Measurements from ENCODE around the gene CTNNA3.
"Not testable (repeated sequence)": the region's sequence is repeated elsewhere in the genome, so short reads cannot be mapped to it uniquely, and the experiment has no call there.

The CTNNA3 gene

GRCh38 chr10:67696679-67697078, 684 bp upstream of the CTNNA3 start:
- no peak overlapping the region for H3K4me3 ChIP-seq (ENCODE audit: low read depth, low read length)
- no peak overlapping the region for H3K27ac ChIP-seq
- no peak overlapping the region for H3K4me2 ChIP-seq (ENCODE audit: low read length)
- H2AFZ ChIP-seq: no peak overlapping the region
- no peaks in the 10 kb centered on the region for H3K4me1 ChIP-seq
- no peaks in the 10 kb centered on the region for H3K27me3 ChIP-seq (ENCODE audit: control insufficient read depth, insufficient read depth, low read length)
- no peaks in the 10 kb centered on the region for H3K36me3 ChIP-seq (ENCODE audit: control insufficient read depth, insufficient read depth, low read length)
- TF ChIP-seq, protein P1, sequence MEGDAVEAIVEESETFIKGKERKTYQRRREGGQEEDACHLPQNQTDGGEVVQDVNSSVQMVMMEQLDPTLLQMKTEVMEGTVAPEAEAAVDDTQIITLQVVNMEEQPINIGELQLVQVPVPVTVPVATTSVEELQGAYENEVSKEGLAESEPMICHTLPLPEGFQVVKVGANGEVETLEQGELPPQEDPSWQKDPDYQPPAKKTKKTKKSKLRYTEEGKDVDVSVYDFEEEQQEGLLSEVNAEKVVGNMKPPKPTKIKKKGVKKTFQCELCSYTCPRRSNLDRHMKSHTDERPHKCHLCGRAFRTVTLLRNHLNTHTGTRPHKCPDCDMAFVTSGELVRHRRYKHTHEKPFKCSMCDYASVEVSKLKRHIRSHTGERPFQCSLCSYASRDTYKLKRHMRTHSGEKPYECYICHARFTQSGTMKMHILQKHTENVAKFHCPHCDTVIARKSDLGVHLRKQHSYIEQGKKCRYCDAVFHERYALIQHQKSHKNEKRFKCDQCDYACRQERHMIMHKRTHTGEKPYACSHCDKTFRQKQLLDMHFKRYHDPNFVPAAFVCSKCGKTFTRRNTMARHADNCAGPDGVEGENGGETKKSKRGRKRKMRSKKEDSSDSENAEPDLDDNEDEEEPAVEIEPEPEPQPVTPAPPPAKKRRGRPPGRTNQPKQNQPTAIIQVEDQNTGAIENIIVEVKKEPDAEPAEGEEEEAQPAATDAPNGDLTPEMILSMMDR (IDR thresholded peaks at IDR 0.05): no peak
- H3K9ac ChIP-seq: no peak overlapping the region
- no peaks in the 10 kb centered on the region for H3K79me2 ChIP-seq
- H3K9me3 ChIP-seq (ENCODE audit: control insufficient read depth, low read length): no peaks in the 10 kb centered on the region

GRCh38 chr10:67695555-67695954, 440 bp downstream of the CTNNA3 start:
- Histone ChIP-seq H3K4me2 (ENCODE audit: low read length) (no peak overlapping the region), H3K27ac (no peak overlapping the region), H3K36me3 (ENCODE audit: control insufficient read depth, insufficient read depth, low read length) (no peaks in the 10 kb centered on the region), H3K4me3 (ENCODE audit: low read depth, low read length) (no peak overlapping the region), H3K4me1 (no peaks in the 10 kb centered on the region), H2AFZ (no peak overlapping the region), H3K27me3 (ENCODE audit: control insufficient read depth, insufficient read depth, low read length) (no peaks in the 10 kb centered on the region), H3K9me3 (ENCODE audit: control insufficient read depth, low read length) (no peaks in the 10 kb centered on the region), H3K79me2 (no peaks in the 10 kb centered on the region), H3K9ac (no peak overlapping the region)
- TF ChIP-seq, protein P1 (IDR thresholded peaks at IDR 0.05): no peak

DNA sequence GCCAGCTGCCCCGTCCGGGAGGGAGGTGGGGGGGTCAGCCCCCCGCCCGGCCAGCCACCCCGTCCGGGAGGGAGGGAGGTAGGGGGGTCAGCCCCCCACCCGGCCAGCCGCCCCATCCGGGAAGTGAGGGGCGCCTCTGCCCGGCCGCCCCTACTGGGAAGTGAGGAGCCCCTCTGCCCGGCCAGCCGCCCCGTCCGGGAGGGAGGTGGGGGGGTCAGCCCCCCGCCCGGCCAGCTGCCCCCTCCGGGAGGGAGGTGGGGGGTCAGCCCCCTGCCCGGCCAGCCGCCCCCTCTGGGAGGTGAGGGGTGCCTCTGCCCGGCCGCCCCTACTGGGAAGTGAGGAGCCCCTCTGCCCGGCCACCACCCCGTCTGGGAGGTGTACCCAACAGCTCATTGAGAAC, 4.1 kb downstream of the CTNNA3 start:
- H3K36me3 ChIP-seq (ENCODE audit: control insufficient read depth, insufficient read depth, low read length); H3K4me3 ChIP-seq (ENCODE audit: low read depth, low read length); H3K9me3 ChIP-seq (ENCODE audit: control insufficient read depth, low read length); H3K27ac ChIP-seq; H3K4me2 ChIP-seq (ENCODE audit: low read length); H3K4me1 ChIP-seq; H3K27me3 ChIP-seq (ENCODE audit: control insufficient read depth, insufficient read depth, low read length); H3K79me2 ChIP-seq; H3K9ac ChIP-seq; H2AFZ ChIP-seq: not testable (repeated sequence)

GRCh38 chr10:67690540-67690939, 5.5 kb downstream of the CTNNA3 start:
- not testable (repeated sequence) for H3K4me3 ChIP-seq (ENCODE audit: low read depth, low read length); H3K4me2 ChIP-seq (ENCODE audit: low read length); H3K79me2 ChIP-seq; H3K27ac ChIP-seq; H3K36me3 ChIP-seq (ENCODE audit: control insufficient read depth, insufficient read depth, low read length); H3K27me3 ChIP-seq (ENCODE audit: control insufficient read depth, insufficient read depth, low read length); H2AFZ ChIP-seq; H3K9me3 ChIP-seq (ENCODE audit: control insufficient read depth, low read length); H3K9ac ChIP-seq; H3K4me1 ChIP-seq

GRCh38 chr10:67684140-67684539, 11.9 kb downstream of the CTNNA3 start:
- H3K27ac ChIP-seq; H3K79me2 ChIP-seq; H3K4me3 ChIP-seq (ENCODE audit: low read depth, low read length); H2AFZ ChIP-seq; H3K27me3 ChIP-seq (ENCODE audit: control insufficient read depth, insufficient read depth, low read length); H3K9me3 ChIP-seq (ENCODE audit: control insufficient read depth, low read length); H3K4me1 ChIP-seq; H3K36me3 ChIP-seq (ENCODE audit: control insufficient read depth, insufficient read depth, low read length); H3K4me2 ChIP-seq (ENCODE audit: low read length); H3K9ac ChIP-seq: not testable (repeated sequence)

GRCh38 chr10:67678335-67678974, 17.5 kb downstream of the CTNNA3 start:
- no peak overlapping the region for H2AFZ ChIP-seq
- H3K79me2 ChIP-seq: no peaks in the 10 kb centered on the region
- TF ChIP-seq, protein P1 (IDR thresholded peaks at IDR 0.05): no peak
- no peak overlapping the region for H3K4me3 ChIP-seq (ENCODE audit: low read depth, low read length)
- no peak overlapping the region for H3K27ac ChIP-seq
- no peak overlapping the region for H3K9ac ChIP-seq
- no peaks in the 10 kb centered on the region for H3K4me1 ChIP-seq
- H3K4me2 ChIP-seq (ENCODE audit: low read length): no peak overlapping the region
- H3K36me3 ChIP-seq (ENCODE audit: control insufficient read depth, insufficient read depth, low read length): no peaks in the 10 kb centered on the region
- no peaks in the 10 kb centered on the region for H3K9me3 ChIP-seq (ENCODE audit: control insufficient read depth, low read length)
- H3K27me3 ChIP-seq (ENCODE audit: control insufficient read depth, insufficient read depth, low read length): no peaks in the 10 kb centered on the region

Data from parathyroid adenoma (tissue), 2 donors.